ENCODE results near the gene DDX17. TPM values are rescaled to one million over a fixed set of nuclear protein-coding genes. Genes with fewer than 3 reads are reported as not detected.

The DDX17 gene
- total and polyA plus RNA-seq, 10 of the 15 experiments (the other 5 are each of a cell fraction or from before 2014, with no cell fraction given), result 25.2 to 778 (median 266) TPM

DNA sequence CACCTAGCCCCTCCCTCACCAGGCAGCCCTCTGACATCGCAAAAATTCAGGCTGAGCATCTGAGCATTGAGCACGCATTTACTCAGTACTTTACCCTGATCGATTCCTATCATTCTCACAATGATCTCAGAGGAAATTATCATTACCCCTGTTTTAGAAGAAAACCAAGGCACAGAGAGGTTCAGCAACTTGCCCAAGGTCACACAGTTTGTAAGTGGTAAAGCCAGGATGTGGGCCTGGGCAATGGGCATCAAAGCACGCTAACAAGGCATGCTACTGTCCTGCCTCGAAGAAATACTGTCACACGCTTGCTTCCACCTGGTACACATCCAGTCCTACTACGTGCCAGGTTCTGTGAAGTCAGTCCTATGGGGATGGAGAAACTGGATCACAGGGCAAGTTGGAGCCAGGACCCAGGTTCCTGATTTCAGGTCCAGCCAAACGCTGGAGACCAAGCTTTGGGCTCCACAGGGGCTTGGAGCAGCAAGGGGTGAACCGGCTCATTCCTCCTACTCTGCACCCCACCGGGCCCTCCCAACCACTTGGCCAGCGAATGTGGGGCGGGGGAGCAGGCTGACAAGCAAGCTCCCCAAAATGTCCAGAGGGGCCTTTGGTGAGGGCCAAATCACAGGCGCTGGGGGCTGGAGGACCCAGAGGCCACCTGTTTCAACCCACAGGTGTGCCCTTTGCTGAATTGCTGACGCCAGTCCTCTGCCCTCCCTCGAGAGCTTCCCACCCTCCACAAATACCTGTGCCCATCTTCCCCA lies 69.3 kb downstream of the DDX17 start (continued):
- TF ChIP-seq, protein P1, sequence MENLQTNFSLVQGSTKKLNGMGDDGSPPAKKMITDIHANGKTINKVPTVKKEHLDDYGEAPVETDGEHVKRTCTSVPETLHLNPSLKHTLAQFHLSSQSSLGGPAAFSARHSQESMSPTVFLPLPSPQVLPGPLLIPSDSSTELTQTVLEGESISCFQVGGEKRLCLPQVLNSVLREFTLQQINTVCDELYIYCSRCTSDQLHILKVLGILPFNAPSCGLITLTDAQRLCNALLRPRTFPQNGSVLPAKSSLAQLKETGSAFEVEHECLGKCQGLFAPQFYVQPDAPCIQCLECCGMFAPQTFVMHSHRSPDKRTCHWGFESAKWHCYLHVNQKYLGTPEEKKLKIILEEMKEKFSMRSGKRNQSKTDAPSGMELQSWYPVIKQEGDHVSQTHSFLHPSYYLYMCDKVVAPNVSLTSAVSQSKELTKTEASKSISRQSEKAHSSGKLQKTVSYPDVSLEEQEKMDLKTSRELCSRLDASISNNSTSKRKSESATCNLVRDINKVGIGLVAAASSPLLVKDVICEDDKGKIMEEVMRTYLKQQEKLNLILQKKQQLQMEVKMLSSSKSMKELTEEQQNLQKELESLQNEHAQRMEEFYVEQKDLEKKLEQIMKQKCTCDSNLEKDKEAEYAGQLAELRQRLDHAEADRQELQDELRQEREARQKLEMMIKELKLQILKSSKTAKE (IDR thresholded peaks at IDR 0.05; ENCODE audit: low read depth, poor library complexity, severe bottlenecking), result no peak
- TF ChIP-seq CBX3 (IDR thresholded peaks at IDR 0.05; ENCODE audit: borderline replicate concordance, low read depth) (no peak), ZNF207 (IDR thresholded peaks at IDR 0.05; ENCODE audit: borderline replicate concordance) (no peak)

DNA sequence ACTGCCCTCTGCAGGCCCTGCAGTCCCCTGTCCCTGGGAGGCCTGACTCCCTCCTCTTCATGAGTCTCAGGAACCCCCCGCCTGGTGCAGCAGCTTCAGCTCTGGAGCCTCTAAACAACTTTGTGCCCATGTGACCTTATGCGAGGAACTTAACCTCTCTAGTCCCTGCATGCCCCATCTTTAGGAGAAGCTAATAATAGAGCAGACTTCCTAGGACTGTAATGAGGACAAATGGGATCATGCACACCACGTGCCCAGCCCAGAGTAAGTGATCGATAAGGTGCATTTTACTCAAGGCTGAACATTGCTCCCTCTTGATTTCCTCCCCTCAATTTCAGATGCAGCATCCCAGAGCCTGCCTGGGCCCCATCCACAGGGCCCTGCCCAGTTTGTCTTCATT lies 70.1 kb downstream of the DDX17 start:
- CTCF ChIA-PET, result no interaction called here
- POLR2A ChIA-PET, result no interaction called here

More for the DNA sequence above, 70.1 kb downstream of the DDX17 start:
- peaks cover 0 to 4% of the 10 kb centered on the region in 2 experiments; a peak in 2 of 4 replicates for H3K27me3 ChIP-seq (replicated peaks in 1 of 2; ENCODE audit: control insufficient read depth in 2 of 2, insufficient read depth in 2 of 2, low read length in 1 of 2)
- no peak overlapping the region for H2AFZ ChIP-seq (ENCODE audit: control insufficient read depth, low read depth, low read length)
- BruUV-seq (replicated peaks), result no TSS peak
- in situ Hi-C loops (cut with MboI) (no loop called here), intact Hi-C loops (cut with micrococcal nuclease; ENCODE audit: unreplicated experiment) (no loop called here)
- no peak overlapping the region for H3K4me3 ChIP-seq
- ChIA-PET RAD21 (ENCODE audit: unreplicated experiment) (no interaction called here), SMC1A (ENCODE audit: uncharacterized antibody, unreplicated experiment) (no interaction called here)
- DNase-seq (ENCODE audit: low read depth, low spot score), result no peak
- H4K20me1 ChIP-seq (ENCODE audit: control insufficient read depth, insufficient read depth), result no peaks in the 10 kb centered on the region
- no peak for TF ChIP-seq ASH2L (IDR thresholded peaks at IDR 0.05; ENCODE audit: borderline replicate concordance, low read depth)
- TF ChIP-seq, protein P2, sequence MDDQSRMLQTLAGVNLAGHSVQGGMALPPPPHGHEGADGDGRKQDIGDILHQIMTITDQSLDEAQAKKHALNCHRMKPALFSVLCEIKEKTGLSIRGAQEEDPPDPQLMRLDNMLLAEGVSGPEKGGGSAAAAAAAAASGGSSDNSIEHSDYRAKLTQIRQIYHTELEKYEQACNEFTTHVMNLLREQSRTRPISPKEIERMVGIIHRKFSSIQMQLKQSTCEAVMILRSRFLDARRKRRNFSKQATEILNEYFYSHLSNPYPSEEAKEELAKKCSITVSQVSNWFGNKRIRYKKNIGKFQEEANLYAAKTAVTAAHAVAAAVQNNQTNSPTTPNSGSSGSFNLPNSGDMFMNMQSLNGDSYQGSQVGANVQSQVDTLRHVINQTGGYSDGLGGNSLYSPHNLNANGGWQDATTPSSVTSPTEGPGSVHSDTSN (IDR thresholded peaks at IDR 0.05; ENCODE audit: insufficient replicate concordance, low read depth, low read length), result no peak
- TF ChIP-seq NFIC (IDR thresholded peaks at IDR 0.05; ENCODE audit: low read depth, low read length), result no peak
- H3K79me2 ChIP-seq (ENCODE audit: control insufficient read depth, insufficient read depth, low read length), result no peaks in the 10 kb centered on the region
- H3K36me3 ChIP-seq (ENCODE audit: control insufficient read depth in 2 of 2, insufficient read depth in 2 of 2, low read length in 1 of 2), result no peaks in the 10 kb centered on the region
- no peak overlapping the region for H3K9ac ChIP-seq (ENCODE audit: control insufficient read depth, insufficient read depth, low read length)
- no peaks in the 10 kb centered on the region for H3K9me3 ChIP-seq (replicated peaks; ENCODE audit: control insufficient read depth, insufficient read depth, low read length)
- 22% methylated on average over 4 of the region's 4 CpGs for WGBS (ENCODE audit: insufficient coverage, insufficient replicate concordance, low lambda C conversion rate, missing lambda C conversion rate)
- no peak overlapping the region for H3K4me2 ChIP-seq (ENCODE audit: control insufficient read depth, insufficient read depth)
- no peaks in the 10 kb centered on the region for H3K4me1 ChIP-seq (ENCODE audit: control insufficient read depth, insufficient read depth, low read length)
- ATAC-seq, result no peak
- FAIRE-seq, result no peak
- H3K27ac ChIP-seq (ENCODE audit: control insufficient read depth, insufficient read depth), result no peak overlapping the region
